HepG2 (cell line): Measurements from ENCODE around the gene GRAMD1B. TPM values are rescaled to one million over a fixed set of nuclear protein-coding genes. Genes with fewer than 3 reads are reported as not detected.

ENCODE experiments used
- ATAC-seq: fragments of 200-7000 bp; cut with Tn5 transposase; 3 replicates; pipeline ENCODE4 v1.9.1; 2020; ENCODE audit warnings: mild to moderate bottlenecking, moderate library complexity
- BruUV-seq: library from RNA; stranded (reverse); fragments of 400-500 nt; replicated peaks from 2 replicates; lab custom pipeline; 2021; lab: Mats Ljungman, UMichigan
- CTCF ChIA-PET: fragments of 300-600 bp; formaldehyde crosslinking; extraction: SDS; loops from one replicate; lab custom pipeline; 2021; ENCODE audit warnings: low total read pairs, inconsistent platforms, low intra/inter-chr PET ratio; lab: Yijun Ruan, JAX
- POLR2A ChIA-PET: fragments of 350-600 bp; sonication (Branson Sonifier 250); formaldehyde crosslinking; loops from one replicate; lab custom pipeline; 2020; ENCODE audit warnings: antibody characterized with exemption, inconsistent platforms; lab: Yijun Ruan, JAX
- DNase-seq: peaks from one replicate; pipeline ENCODE4 v3.0.0-alpha.2; 2015; ENCODE audit warnings: low spot score
- FAIRE-seq: peaks from 3 replicates; lab custom pipeline; 2011; peaks lifted over from hg19 to GRCh38; lab: Jason Lieb, UNC
- H2AFZ ChIP-seq: one replicate; pipeline ENCODE4 v1.6.1; 2011; ENCODE audit warnings: low read length, inconsistent platforms
- H3K27ac ChIP-seq: fragments of 300-600 bp; 3 replicates; pipeline ENCODE4 v1.8.0; 2011; ENCODE audit warnings: mixed run types, mild to moderate bottlenecking, mixed read lengths, low read length, inconsistent platforms; ENCODE audit not compliant: insufficient read depth; ENCODE audit errors: extremely low read length
- H3K27me3 ChIP-seq, 2 experiments: fragments of 200-600 bp in 1 of 2; 2 replicates in 1 of 2; 3 replicates in 1 of 2; pipeline versions ENCODE4 v1.6.0 to v1.8.0; 2011; ENCODE audit warnings: low read length in 2 of 2, mild to moderate bottlenecking in 2 of 2, moderate library complexity in 2 of 2, inconsistent platforms in 1 of 2; ENCODE audit not compliant: insufficient read depth in 2 of 2, control insufficient read depth in 1 of 2
- H3K36me3 ChIP-seq, 2 experiments: fragments of 200-600 bp in 1 of 2; replicated peaks in 1 of 2; 2 replicates in 1 of 2; 3 replicates in 1 of 2; pipeline versions ENCODE4 v1.5.1 to v1.8.0; 2011; ENCODE audit warnings: low read length in 2 of 2, inconsistent platforms in 1 of 2; ENCODE audit not compliant: insufficient read depth in 2 of 2, control insufficient read depth in 1 of 2
- H3K4me1 ChIP-seq: 2 replicates; pipeline ENCODE4 v1.5.1; 2012; ENCODE audit warnings: low read length, inconsistent platforms; ENCODE audit not compliant: insufficient read depth
- H3K4me2 ChIP-seq: 2 replicates; pipeline ENCODE4 v1.6.0; 2011; ENCODE audit warnings: low read depth, low read length, inconsistent platforms
- H3K4me3 ChIP-seq, 3 experiments: fragments of 200-600 bp in 1 of 3; sonication (generic), shearing (Covaris generic) in 1 of 3; replicated peaks in 1 of 3; 2 replicates each; pipeline ENCODE4 v1.5.1; 2011 to 2016; ENCODE audit warnings: low read length in 3 of 3, inconsistent platforms in 2 of 3, low read depth in 2 of 3, mild to moderate bottlenecking in 2 of 3, control low read depth in 1 of 3, mixed read lengths in 1 of 3; ENCODE audit not compliant: insufficient read depth in 1 of 3
- H3K79me2 ChIP-seq: one replicate; pipeline ENCODE4 v1.6.1; 2011; ENCODE audit warnings: low read length, inconsistent platforms; ENCODE audit not compliant: insufficient read depth
- H3K9ac ChIP-seq: 2 replicates; pipeline ENCODE4 v1.6.0; 2011; ENCODE audit warnings: mild to moderate bottlenecking, low read depth, low read length, inconsistent platforms; ENCODE audit not compliant: insufficient read depth
- H3K9me3 ChIP-seq: 2 replicates; pipeline ENCODE4 v1.5.1; 2012; ENCODE audit warnings: mild to moderate bottlenecking, low read length
- H4K20me1 ChIP-seq: 2 replicates; pipeline ENCODE4 v1.6.0; 2011; ENCODE audit warnings: inconsistent platforms, mild to moderate bottlenecking, low read length, moderate library complexity; ENCODE audit not compliant: insufficient read depth
- ARNT2 ChIP-seq: sonication (generic); formaldehyde crosslinking; IDR thresholded peaks from 2 replicates; pipeline ENCODE4 v1.8.0; 2022; ENCODE audit warnings: mild to moderate bottlenecking, low read depth, missing genetic modification reagents, moderate library complexity
- HDAC1 ChIP-seq: sonication (generic); formaldehyde crosslinking; IDR thresholded peaks from 2 replicates; pipeline ENCODE4 v1.5.1; 2020; ENCODE audit warnings: mild to moderate bottlenecking, missing genetic modification reagents
- HIVEP1 ChIP-seq: sonication (generic); formaldehyde crosslinking; IDR thresholded peaks from 2 replicates; pipeline ENCODE4 v1.4.0; 2020; ENCODE audit warnings: mild to moderate bottlenecking, missing genetic modification reagents
- NFIB ChIP-seq: sonication (generic); formaldehyde crosslinking; IDR thresholded peaks from 2 replicates; pipeline ENCODE4 v1.9.0; 2021; ENCODE audit warnings: missing genetic modification reagents, mild to moderate bottlenecking, borderline replicate concordance
- NFKBIZ ChIP-seq: IDR thresholded peaks from 2 replicates; pipeline ENCODE4 v1.6.1; 2018; ENCODE audit warnings: missing genetic modification reagents, missing compliant biosample characterization
- NR2F2 ChIP-seq: IDR thresholded peaks from 2 replicates; pipeline ENCODE4 v1.6.1; 2012; ENCODE audit warnings: low read depth, inconsistent platforms, borderline replicate concordance
- PAWR ChIP-seq: sonication (generic); formaldehyde crosslinking; IDR thresholded peaks from 2 replicates; pipeline ENCODE4 v1.4.0; 2020; ENCODE audit warnings: missing genetic modification reagents, mild to moderate bottlenecking, borderline replicate concordance
- SIN3B ChIP-seq: fragments of 150-350 bp; IDR thresholded peaks from 2 replicates; pipeline ENCODE4 v1.6.1; 2014; ENCODE audit warnings: low read length
- SSRP1 ChIP-seq: IDR thresholded peaks from 2 replicates; pipeline ENCODE4 v1.6.1; 2016; ENCODE audit warnings: control low read depth
- TMF1 ChIP-seq: sonication (generic); formaldehyde crosslinking; IDR thresholded peaks from 2 replicates; pipeline ENCODE4 v1.8.1; 2022; ENCODE audit warnings: low read depth, missing genetic modification reagents
- ZNF451 ChIP-seq: sonication (generic); formaldehyde crosslinking; IDR thresholded peaks from 2 replicates; pipeline ENCODE4 v1.5.0; 2020; ENCODE audit warnings: mild to moderate bottlenecking, missing genetic modification reagents
- ZNF678 ChIP-seq: sonication (generic); formaldehyde crosslinking; IDR thresholded peaks from 2 replicates; pipeline ENCODE4 v1.4.0; 2020; ENCODE audit warnings: mild to moderate bottlenecking, missing genetic modification reagents
- ZSCAN30 ChIP-seq: sonication (generic); formaldehyde crosslinking; IDR thresholded peaks from 2 replicates; pipeline ENCODE4 v1.5.0; 2020; ENCODE audit warnings: mild to moderate bottlenecking, missing genetic modification reagents
- WGBS: methylation state at CpG from one replicate; pipeline ENCODE4 v1.1.6; 2017; ENCODE audit warnings: low lambda C conversion rate; 5-methylcytosine and 5-hydroxymethylcytosine counted together
- in situ Hi-C: cut with HindIII; loops from 2 replicates; pipeline ENCODE4 v1.10.0; 2017; ENCODE audit warnings: low pct_unique_long_range_greater_than_20kb; ENCODE audit not compliant: extremely low pct_ligation_motif_present
- intact Hi-C: fragments of 100-400 bp; cut with micrococcal nuclease; formaldehyde crosslinking; loops from one replicate; pipeline ENCODE4 v1.10.0; 2022; ENCODE audit not compliant: unreplicated experiment
- polyA plus RNA-seq, 8 experiments: library from polyadenylated mRNA; depleted of rRNA in 3 of 8; stranded (reverse) in 7 of 8; unstranded in 1 of 8; fragments of >200 nt; fragmentation: Illumina TruSeq in 4 of 8; extraction: Trizol in 4 of 8; gene quantifications; 2 replicates each; pipeline versions ENCODE4 v1.2.1 to v1.2.3, GENCODE V29; 2011 to 2016; ENCODE audit warnings: low read depth in 4 of 8, missing spikeins in 1 of 8, mixed read lengths in 1 of 8; ENCODE audit not compliant: insufficient read depth in 1 of 8
- total RNA-seq, 5 experiments: library from RNA; depleted of rRNA; stranded (reverse); fragments of >200 nt; fragmentation: Illumina TruSeq; extraction: Trizol; gene quantifications; 2 replicates each; pipeline ENCODE4 v1.2.3, GENCODE V29; 2016; ENCODE audit warnings: low read depth in 1 of 5
- TF ChIP-seq, protein P1 (sequence below): IDR thresholded peaks from 2 replicates; pipeline ENCODE4 v1.6.1; 2016; ENCODE audit warnings: mild to moderate bottlenecking, missing biosample characterization, missing genetic modification reagents
- TF ChIP-seq, protein P2 (sequence below): sonication (generic); formaldehyde crosslinking; IDR thresholded peaks from 2 replicates; pipeline ENCODE4 v1.5.1; 2020; ENCODE audit warnings: missing genetic modification reagents, mild to moderate bottlenecking, borderline replicate concordance
- TF ChIP-seq, protein P3 (sequence below): sonication (generic); formaldehyde crosslinking; IDR thresholded peaks from 2 replicates; pipeline ENCODE4 v1.4.0; 2020; ENCODE audit warnings: missing genetic modification reagents; ENCODE audit errors: not compliant biosample characterization
- TF ChIP-seq, protein P4 (sequence below): sonication (generic); formaldehyde crosslinking; conservative IDR thresholded peaks from 2 replicates; pipeline ENCODE4 v1.4.0; 2020; ENCODE audit warnings: missing genetic modification reagents
- TF ChIP-seq, protein P5 (sequence below): sonication (generic); formaldehyde crosslinking; IDR thresholded peaks from 2 replicates; pipeline ENCODE4 v1.8.0; 2022; ENCODE audit warnings: low read depth, missing genetic modification reagents
- TF ChIP-seq, protein P6 (sequence below): sonication (generic); formaldehyde crosslinking; IDR thresholded peaks from 2 replicates; pipeline ENCODE4 v1.4.0; 2020; ENCODE audit warnings: missing genetic modification reagents, mild to moderate bottlenecking, borderline replicate concordance

The GRAMD1B gene
- total and polyA plus RNA-seq, 2 of the 13 experiments (the other 11 are each of a cell fraction or from before 2014, with no cell fraction given) = 0.12 TPM; not detected in 1

DNA sequence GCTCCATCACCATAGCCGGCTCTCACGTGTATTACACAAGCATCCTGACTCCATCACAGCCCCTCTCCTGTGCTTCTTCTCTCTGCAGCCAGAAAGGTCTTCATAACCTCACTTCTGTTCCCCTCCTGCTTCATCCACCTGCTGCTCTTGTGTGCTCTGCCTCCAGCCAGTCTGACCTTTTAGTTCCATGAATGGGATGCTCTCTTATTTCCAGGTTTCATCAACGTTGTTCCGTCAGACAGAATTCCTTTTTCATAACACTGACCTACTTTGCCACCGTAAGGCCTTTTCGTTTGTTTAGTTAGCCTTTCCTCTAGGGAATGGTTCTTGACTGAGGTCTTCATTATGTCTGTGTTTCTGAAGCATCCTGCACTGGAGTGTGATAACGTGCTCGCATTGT, 18.8 kb downstream of the GRAMD1B start:
- no peaks in the 10 kb centered on the region for H3K36me3 ChIP-seq
- H3K9ac ChIP-seq = no peak overlapping the region
- no peaks in the 10 kb centered on the region for H4K20me1 ChIP-seq
- ATAC-seq = no peak
- CTCF ChIA-PET = no interaction called here
- H3K4me3 ChIP-seq = no peak overlapping the region
- intact Hi-C loops = no loop called here
- H3K27ac ChIP-seq = no peak overlapping the region
- no peak for DNase-seq
- no peaks in the 10 kb centered on the region for H3K9me3 ChIP-seq
- POLR2A ChIA-PET = no interaction called here
- FAIRE-seq = no peak
- in situ Hi-C loops = no loop called here
- no peak overlapping the region for H3K4me2 ChIP-seq
- no peaks in the 10 kb centered on the region for H3K79me2 ChIP-seq
- no TSS peak for BruUV-seq
- H2AFZ ChIP-seq = no peak overlapping the region
- 3% methylated on average over 8 of the region's 8 CpGs for WGBS
- H3K4me1 ChIP-seq = no peaks in the 10 kb centered on the region
- H3K27me3 ChIP-seq = peaks cover 0 to 15% of the 10 kb centered on the region in 2 experiments; a peak in 2 of 5 replicates
- TF ChIP-seq ZNF678 (CRISPR knock-in tag) (no peak), ARNT2 (no peak), NR2F2 (no peak), NFKBIZ (CRISPR knock-in tag) (no peak), SIN3B (no peak), TMF1 (CRISPR knock-in tag) (no peak), HDAC1 (CRISPR knock-in tag) (no peak), PAWR (no peak), HIVEP1 (no peak), NFIB (no peak), ZSCAN30 (CRISPR knock-in tag) (no peak), ZNF451 (CRISPR knock-in tag) (no peak), SSRP1 (CRISPR knock-in tag) (no peak)
- TF ChIP-seq, protein P1, sequence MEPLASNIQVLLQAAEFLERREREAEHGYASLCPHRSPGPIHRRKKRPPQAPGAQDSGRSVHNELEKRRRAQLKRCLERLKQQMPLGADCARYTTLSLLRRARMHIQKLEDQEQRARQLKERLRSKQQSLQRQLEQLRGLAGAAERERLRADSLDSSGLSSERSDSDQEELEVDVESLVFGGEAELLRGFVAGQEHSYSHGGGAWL (CRISPR knock-in tag) = no peak
- TF ChIP-seq, protein P2, sequence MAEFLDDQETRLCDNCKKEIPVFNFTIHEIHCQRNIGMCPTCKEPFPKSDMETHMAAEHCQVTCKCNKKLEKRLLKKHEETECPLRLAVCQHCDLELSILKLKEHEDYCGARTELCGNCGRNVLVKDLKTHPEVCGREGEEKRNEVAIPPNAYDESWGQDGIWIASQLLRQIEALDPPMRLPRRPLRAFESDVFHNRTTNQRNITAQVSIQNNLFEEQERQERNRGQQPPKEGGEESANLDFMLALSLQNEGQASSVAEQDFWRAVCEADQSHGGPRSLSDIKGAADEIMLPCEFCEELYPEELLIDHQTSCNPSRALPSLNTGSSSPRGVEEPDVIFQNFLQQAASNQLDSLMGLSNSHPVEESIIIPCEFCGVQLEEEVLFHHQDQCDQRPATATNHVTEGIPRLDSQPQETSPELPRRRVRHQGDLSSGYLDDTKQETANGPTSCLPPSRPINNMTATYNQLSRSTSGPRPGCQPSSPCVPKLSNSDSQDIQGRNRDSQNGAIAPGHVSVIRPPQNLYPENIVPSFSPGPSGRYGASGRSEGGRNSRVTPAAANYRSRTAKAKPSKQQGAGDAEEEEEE (CRISPR knock-in tag) = no peak
- TF ChIP-seq, protein P3, sequence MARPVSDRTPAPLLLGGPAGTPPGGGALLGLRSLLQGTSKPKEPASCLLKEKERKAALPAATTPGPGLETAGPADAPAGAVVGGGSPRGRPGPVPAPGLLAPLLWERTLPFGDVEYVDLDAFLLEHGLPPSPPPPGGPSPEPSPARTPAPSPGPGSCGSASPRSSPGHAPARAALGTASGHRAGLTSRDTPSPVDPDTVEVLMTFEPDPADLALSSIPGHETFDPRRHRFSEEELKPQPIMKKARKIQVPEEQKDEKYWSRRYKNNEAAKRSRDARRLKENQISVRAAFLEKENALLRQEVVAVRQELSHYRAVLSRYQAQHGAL (CRISPR knock-in tag) = no peak
- TF ChIP-seq, protein P4, sequence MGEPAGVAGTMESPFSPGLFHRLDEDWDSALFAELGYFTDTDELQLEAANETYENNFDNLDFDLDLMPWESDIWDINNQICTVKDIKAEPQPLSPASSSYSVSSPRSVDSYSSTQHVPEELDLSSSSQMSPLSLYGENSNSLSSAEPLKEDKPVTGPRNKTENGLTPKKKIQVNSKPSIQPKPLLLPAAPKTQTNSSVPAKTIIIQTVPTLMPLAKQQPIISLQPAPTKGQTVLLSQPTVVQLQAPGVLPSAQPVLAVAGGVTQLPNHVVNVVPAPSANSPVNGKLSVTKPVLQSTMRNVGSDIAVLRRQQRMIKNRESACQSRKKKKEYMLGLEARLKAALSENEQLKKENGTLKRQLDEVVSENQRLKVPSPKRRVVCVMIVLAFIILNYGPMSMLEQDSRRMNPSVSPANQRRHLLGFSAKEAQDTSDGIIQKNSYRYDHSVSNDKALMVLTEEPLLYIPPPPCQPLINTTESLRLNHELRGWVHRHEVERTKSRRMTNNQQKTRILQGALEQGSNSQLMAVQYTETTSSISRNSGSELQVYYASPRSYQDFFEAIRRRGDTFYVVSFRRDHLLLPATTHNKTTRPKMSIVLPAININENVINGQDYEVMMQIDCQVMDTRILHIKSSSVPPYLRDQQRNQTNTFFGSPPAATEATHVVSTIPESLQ = no peak
- TF ChIP-seq, protein P5, sequence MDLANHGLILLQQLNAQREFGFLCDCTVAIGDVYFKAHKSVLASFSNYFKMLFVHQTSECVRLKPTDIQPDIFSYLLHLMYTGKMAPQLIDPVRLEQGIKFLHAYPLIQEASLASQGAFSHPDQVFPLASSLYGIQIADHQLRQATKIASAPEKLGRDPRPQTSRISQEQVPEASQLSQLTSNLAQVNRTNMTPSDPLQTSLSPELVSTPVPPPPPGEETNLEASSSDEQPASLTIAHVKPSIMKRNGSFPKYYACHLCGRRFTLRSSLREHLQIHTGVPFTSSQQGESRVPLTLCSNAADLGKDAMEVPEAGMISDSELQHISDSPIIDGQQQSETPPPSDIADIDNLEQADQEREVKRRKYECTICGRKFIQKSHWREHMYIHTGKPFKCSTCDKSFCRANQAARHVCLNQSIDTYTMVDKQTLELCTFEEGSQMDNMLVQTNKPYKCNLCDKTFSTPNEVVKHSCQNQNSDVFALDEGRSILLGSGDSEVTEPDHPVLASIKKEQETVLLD (CRISPR knock-in tag) = no peak
- TF ChIP-seq, protein P6, sequence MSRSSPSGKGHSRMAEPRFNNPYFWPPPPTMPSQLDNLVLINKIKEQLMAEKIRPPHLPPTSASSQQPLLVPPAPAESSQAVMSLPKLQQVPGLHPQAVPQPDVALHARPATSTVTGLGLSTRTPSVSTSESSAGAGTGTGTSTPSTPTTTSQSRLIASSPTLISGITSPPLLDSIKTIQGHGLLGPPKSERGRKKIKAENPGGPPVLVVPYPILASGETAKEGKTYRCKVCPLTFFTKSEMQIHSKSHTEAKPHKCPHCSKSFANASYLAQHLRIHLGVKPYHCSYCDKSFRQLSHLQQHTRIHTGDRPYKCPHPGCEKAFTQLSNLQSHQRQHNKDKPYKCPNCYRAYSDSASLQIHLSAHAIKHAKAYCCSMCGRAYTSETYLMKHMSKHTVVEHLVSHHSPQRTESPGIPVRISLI (CRISPR knock-in tag) = no peak
